LoVo (cell line): Measurements from ENCODE around the gene CRACR2A.

Source experiments
- DNase-seq: peaks from one replicate; pipeline ENCODE4 v3.0.0-alpha.2; 2016; ENCODE audit warnings: low spot score

The CRACR2A gene, protein sequence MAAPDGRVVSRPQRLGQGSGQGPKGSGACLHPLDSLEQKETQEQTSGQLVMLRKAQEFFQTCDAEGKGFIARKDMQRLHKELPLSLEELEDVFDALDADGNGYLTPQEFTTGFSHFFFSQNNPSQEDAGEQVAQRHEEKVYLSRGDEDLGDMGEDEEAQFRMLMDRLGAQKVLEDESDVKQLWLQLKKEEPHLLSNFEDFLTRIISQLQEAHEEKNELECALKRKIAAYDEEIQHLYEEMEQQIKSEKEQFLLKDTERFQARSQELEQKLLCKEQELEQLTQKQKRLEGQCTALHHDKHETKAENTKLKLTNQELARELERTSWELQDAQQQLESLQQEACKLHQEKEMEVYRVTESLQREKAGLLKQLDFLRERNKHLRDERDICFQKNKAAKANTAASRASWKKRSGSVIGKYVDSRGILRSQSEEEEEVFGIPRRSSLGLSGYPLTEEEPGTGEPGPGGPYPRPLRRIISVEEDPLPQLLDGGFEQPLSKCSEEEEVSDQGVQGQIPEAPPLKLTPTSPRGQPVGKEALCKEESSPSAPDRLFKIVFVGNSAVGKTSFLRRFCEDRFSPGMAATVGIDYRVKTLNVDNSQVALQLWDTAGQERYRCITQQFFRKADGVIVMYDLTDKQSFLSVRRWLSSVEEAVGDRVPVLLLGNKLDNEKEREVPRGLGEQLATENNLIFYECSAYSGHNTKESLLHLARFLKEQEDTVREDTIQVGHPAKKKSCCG

DNA sequence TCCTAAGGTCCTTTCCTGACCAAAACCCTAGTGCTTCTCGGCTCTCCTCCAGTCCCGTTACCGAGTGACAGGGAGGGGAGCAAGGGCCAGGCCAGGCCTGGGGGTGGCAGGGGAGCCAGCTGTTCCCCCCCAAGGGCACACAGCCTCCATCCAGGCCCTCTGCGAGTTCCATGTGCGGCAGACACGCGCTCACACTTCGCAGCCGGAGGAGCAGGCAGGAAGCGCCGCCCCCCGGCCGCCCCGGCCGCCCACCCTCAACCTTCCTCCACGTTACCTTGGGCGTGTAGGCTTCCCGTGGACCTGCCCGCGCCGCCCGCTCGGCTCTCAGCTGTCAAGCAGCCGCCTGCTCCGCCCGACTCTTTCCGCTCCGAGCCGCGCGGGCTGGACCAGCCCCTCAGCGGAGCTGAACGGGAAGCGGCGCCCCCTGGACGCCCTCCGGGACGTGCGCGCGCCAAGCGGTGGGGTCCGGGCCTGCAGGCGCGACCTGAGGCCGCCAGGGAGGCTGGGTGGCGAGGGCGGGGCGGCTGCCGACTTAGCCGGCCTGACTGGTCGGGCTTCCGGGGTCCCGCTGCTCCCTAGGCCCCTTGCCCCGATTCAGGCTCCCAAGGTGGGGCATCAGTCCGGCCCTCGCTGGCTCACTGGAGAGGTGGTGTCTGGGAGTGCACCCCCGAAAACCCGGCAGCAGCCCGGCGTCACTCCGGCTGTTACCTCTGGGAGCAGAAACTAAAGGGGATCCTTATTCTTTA is at the start of gene CRACR2A:
TSS of gene CRACR2A (minus strand) at position 369 of the 746 bp plus-strand sequence. CDS start 56,110 bp downstream, outside the sequence.
- peak; percentile 74 for DNase-seq

- DNase-seq, result no peak
Observed at GRCh38 chr12:3797531-3798048, 44.7 kb upstream of the CRACR2A start.

DNA sequence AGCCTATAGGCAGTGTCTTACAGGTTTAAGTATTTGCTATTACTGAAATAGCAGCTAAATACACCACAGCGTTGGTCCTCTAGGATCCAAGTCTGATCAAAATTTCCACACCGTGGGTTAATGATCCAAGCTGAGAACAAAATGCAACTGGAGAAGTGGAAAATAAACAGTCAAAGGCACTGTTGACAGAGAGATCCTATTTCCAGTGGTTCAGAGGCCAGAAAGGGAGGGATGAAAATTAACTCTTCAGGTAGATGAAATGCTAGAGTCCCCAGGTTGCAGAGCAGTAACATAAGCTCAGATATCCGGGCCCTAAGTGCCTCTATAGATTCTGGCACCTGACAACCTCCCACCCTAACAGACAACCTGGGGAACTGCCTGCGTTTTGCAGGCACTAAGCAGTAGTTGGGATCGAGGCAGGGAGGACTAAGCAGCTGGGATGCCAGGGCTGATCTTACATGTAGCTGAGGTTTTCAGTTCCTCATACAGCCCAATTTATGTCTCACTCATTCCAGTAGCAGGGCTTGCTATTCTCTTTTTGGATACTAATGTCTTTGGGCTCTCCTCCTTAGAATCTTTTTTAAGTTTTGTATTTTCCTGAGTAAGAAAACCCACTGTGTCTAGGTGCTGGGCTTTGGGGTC is 42.7 kb upstream of the CRACR2A start:
- DNase-seq, result no peak

DNA sequence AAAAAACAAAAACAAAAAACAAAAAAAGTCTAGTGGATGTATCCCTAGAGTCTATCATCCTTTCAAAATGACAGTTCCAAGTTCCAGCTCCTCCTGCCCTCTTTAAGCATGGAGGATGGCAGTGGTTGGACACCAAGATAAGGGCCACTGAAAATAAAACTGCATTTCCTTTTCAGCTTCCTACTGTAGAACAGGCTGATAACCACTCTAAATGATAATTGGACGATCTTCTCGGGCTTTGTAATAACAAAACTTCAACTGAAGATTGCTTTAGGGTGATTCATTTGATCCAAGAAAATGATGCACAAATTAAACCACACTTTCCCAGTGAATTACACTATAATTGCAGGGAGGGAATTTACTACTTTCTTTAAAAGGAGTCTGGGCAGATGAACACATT is 42.2 kb upstream of the CRACR2A start:
- DNase-seq, result no peak

- no peak for DNase-seq
Observed at GRCh38 chr12:3792623-3793288, 39.8 kb upstream of the CRACR2A start.

DNA sequence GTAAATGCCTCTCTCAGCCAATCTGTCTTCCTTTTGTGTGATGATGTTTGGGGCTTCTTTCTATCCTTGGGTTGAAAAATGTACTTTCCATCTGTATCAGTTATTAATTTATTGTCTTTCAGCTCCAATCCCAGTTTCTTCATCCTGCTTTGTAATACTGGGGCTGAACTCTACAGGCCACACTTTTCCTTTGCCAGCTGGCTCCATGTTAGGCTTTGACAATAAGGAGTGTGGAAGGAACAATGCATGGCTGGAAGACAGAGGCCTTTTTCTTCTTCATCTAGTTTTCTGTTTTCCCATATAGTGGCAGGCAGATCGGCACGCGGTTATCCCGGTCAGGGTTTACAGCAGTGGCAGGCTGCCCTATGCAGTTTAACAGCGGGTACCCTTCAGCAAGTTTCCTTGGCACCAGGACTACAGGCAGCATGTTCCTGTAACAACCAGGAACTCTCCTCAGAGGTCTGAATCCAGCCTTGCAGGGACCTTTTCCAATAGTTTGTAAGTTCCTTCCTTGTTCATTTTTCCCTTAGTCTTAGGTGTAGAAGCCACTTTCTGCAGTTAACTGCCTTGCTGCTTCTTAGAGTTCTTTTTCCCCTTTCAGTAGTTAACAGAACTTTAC is 38.5 kb upstream of the CRACR2A start:
- no peak for DNase-seq

- DNase-seq, result no peak
Observed at GRCh38 chr12:3790642-3791041, 37.7 kb upstream of the CRACR2A start.

DNA sequence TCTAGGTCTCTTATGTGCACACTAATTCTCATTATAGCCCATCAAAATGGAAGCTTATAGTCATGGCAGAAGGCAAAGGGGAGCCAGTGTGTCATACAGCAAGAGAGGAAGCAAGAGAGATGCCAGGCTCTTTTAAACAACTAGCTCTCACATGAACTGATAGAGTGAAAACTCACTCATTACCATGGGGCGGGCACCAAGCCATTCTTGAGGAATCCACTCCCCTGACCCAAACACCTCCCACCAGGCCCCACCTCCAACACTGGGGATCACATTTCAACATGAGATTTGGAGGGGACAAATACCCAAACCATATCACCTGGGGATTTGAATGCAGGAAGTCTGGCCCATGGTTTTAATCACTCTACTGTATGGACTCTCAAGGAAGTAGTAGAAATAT is 36.9 kb upstream of the CRACR2A start:
- no peak for DNase-seq

- DNase-seq, result peak; percentile 61
Observed at GRCh38 chr12:3777206-3777809, 24.4 kb upstream of the CRACR2A start.

GRCh38 chr12:3775385-3776035 is 22.6 kb upstream of the CRACR2A start:
- no peak for DNase-seq

- no peak for DNase-seq
Observed at GRCh38 chr12:3772380-3772779, 19.5 kb upstream of the CRACR2A start.

DNA sequence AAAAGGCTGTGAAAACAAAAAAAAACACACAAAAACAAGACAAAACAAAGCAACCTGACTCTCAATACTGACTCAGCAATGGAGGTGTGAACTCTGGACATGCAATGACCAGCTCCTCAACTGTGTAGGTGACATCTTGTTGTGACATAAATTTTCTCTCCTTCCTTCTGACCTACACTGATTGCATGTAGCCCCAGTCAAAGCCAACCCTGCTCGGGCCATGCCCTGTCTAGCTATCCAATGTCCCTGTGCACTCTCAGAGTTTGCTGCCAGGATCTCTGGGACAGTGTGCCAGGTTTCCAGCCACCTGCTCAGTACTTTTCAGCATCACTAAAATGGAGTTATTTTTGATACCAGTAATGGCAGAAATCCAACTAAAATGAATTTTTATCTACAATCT is 18.9 kb upstream of the CRACR2A start:
- DNase-seq, result no peak

- DNase-seq, result peak; percentile 30
Observed at GRCh38 chr12:3770891-3771290, 18.0 kb upstream of the CRACR2A start.

DNA sequence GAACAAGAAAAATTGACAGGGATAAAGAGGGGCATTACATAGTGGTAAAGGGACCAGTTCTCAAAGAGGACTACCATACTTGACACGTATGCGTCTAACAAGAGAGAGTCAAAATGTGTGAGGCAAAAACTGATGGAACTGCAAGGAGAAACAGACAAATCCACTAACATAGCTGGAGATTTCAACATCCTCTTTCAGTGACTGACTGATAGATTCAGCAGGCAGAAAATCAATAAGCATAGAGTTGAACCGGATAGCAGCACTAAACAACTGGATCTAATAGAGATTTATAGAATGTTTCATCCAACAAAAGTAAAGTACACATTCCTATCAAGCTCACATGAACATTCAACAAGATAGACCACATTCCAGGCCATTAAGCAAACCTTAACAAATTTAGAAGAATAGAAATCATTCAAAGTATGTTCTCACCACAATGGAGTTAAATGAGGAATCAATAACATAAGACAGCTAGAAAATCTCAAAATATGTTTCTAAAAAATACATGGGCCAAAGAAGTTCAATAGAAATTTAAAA is 16.1 kb upstream of the CRACR2A start:
- no peak for DNase-seq

- no peak for DNase-seq
Observed at GRCh38 chr12:3761116-3761735, 8.3 kb upstream of the CRACR2A start.

DNA sequence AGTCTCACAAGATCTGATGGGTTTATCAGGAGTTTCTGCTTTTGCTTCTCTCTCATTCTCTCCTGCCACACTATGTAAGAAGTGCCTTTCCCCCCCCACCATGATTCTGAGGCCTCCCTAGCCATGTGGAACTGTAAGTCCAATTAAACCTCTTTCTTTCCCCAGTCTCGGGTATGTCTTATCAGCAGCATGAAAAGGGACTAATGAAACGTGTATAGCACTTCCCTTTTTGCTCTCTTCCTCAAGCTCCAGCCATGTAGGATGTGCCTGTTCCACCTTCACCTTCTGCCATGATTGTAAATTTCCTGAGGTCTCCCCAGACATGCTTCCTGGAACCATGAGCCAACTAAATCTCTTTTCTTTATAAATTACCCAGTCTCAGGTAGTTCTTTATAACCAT is 7.0 kb upstream of the CRACR2A start:
- no peak for DNase-seq

GRCh38 chr12:3757261-3757660 is 4.4 kb upstream of the CRACR2A start:
- DNase-seq, result no peak

DNA sequence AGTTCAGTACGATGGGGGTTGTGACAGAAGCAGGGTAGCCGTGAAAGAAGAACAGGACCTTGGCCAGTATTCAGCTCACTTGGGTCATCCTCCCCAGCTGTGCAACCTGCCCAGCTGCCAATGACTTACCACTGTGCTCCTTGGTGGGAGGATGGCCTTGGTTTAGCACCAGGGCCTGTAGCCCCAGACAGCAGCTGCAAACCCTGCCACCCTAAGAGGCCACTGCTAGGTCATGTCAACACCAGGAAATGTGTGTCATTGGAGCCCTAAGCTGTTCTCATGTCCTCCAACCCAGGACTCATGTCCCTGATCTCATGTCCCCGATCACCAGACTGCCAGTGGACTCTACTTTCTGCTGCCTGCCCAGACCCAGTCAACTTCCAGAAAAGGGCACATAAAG is 3.0 kb upstream of the CRACR2A start:
- DNase-seq, result no peak
